OCI-LY3 (cell line): ENCODE data around the gene SMIM15.

ENCODE experiments used
- H2AFZ ChIP-seq: fragments of 200-600, 300-600 bp; shearing (Covaris generic); 2 replicates; pipeline ENCODE4 v1.6.0; 2014; ENCODE audit warnings: antibody characterized with exemption, low read depth, low read length
- H3K27ac ChIP-seq: fragments of 200-600, 300-600 bp; sonication (generic); 2 replicates; pipeline ENCODE4 v1.5.1; 2014; ENCODE audit warnings: mild to moderate bottlenecking, low read length, moderate library complexity, mixed read lengths
- H3K27me3 ChIP-seq: fragments of 200-600, 300-600 bp; sonication (generic); 2 replicates; pipeline ENCODE4 v1.6.1; 2014; ENCODE audit warnings: low read depth, low read length, mixed read lengths
- H3K36me3 ChIP-seq: fragments of 200-600, 300-600 bp; sonication (generic); replicated peaks from 2 replicates; pipeline ENCODE3; 2014; ENCODE audit warnings: low read depth, low read length, mixed read lengths
- H3K4me1 ChIP-seq: fragments of 300-600, 200-600 bp; sonication (generic); 2 replicates; pipeline ENCODE4 v1.6.1; 2014; ENCODE audit warnings: low read length, mixed read lengths
- H3K4me2 ChIP-seq: fragments of 200-600, 300-600 bp; sonication (generic); 2 replicates; pipeline ENCODE4 v1.6.1; 2014; ENCODE audit warnings: low read length, mixed read lengths
- H3K4me3 ChIP-seq: fragments of 300-600, 200-600 bp; sonication (generic); 2 replicates; pipeline ENCODE4 v1.5.1; 2014; ENCODE audit warnings: antibody characterized with exemption, mild to moderate bottlenecking, low read length, moderate library complexity
- H3K79me2 ChIP-seq: fragments of 300-600, 200-600 bp; shearing (Covaris generic); 2 replicates; pipeline ENCODE4 v1.6.1; 2014; ENCODE audit warnings: mild to moderate bottlenecking, low read length, mixed read lengths
- H3K9ac ChIP-seq: fragments of 300-600, 200-600 bp; shearing (Covaris generic); 2 replicates; pipeline ENCODE4 v1.6.0; 2014; ENCODE audit warnings: mild to moderate bottlenecking, low read length, moderate library complexity
- H3K9me3 ChIP-seq: fragments of 200-600, 300-600 bp; shearing (Covaris generic); 2 replicates; pipeline ENCODE4 v1.6.1; 2014; ENCODE audit warnings: low read length, mixed read lengths; ENCODE audit not compliant: insufficient read depth
- H4K20me1 ChIP-seq: fragments of 200-600, 300-600 bp; sonication (generic); 2 replicates; pipeline ENCODE4 v1.6.1; 2016; ENCODE audit warnings: low read length, mixed read lengths; ENCODE audit not compliant: insufficient read depth
- EZH2phosphoT487 ChIP-seq: fragments of 200-600 bp; shearing (Covaris generic); IDR thresholded peaks from 2 replicates; pipeline ENCODE4 v1.6.1; 2018; ENCODE audit warnings: antibody characterized with exemption, mixed run types, low read depth
- TF ChIP-seq, protein P1 (sequence below): fragments of 200-600, 300-600 bp; sonication (generic); IDR thresholded peaks from 2 replicates; pipeline ENCODE4 v1.5.1; 2014; ENCODE audit warnings: antibody characterized with exemption, low read length, low read depth

SMIM15 gene

DNA sequence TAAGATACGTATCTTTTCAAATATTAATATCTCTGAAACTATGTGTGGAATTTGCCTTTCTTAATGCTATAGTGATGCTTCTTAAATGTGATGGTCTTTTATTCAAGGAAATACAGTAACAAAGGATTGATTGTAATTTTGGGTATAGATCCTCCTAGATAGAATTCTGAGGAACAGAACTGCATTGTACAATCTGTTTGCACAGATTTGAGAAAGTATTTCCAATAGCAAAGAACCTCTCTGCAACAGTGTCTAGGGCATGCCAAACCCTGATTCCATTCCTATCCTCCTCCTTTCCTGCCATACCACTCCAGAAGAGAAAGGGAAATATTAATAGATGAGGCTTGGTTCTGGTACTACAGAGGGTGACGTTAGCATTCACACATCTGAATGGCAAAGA, 10.4 kb downstream of the SMIM15 start:
- Histone ChIP-seq H3K27me3 (no peaks in the 10 kb centered on the region), H3K9ac (no peak overlapping the region), H3K36me3 (peaks cover 2% of the 10 kb centered on the region), H3K4me2 (no peak overlapping the region), H3K9me3 (no peaks in the 10 kb centered on the region), H3K27ac (no peak overlapping the region), H2AFZ (no peak overlapping the region), H4K20me1 (no peaks in the 10 kb centered on the region), H3K79me2 (no peaks in the 10 kb centered on the region), H3K4me1 (no peaks in the 10 kb centered on the region), H3K4me3 (no peak overlapping the region)
- TF ChIP-seq, protein P1, sequence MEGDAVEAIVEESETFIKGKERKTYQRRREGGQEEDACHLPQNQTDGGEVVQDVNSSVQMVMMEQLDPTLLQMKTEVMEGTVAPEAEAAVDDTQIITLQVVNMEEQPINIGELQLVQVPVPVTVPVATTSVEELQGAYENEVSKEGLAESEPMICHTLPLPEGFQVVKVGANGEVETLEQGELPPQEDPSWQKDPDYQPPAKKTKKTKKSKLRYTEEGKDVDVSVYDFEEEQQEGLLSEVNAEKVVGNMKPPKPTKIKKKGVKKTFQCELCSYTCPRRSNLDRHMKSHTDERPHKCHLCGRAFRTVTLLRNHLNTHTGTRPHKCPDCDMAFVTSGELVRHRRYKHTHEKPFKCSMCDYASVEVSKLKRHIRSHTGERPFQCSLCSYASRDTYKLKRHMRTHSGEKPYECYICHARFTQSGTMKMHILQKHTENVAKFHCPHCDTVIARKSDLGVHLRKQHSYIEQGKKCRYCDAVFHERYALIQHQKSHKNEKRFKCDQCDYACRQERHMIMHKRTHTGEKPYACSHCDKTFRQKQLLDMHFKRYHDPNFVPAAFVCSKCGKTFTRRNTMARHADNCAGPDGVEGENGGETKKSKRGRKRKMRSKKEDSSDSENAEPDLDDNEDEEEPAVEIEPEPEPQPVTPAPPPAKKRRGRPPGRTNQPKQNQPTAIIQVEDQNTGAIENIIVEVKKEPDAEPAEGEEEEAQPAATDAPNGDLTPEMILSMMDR = no peak
- no peak for TF ChIP-seq EZH2phosphoT487

DNA sequence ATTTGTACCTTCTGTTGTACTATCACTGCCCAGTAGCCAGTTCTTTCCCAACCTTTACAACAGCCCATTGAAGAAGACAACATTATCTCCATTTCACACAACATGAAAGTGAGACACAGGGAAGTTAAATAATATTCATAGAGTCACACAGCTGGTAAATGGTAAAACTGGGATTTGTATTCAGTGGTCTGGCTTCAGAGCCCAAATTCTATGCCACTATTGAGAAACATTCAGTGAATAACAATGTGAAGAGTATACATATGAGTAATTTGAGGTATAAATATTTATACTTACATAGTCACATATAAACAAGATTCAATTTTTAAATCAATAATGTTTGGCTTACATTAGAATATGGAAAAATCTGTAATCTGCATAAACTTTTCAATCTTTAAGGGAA, 13.8 kb downstream of the SMIM15 start:
- Histone ChIP-seq H3K4me3 (no peak overlapping the region), H3K79me2 (no peaks in the 10 kb centered on the region), H4K20me1 (no peaks in the 10 kb centered on the region), H3K27me3 (no peaks in the 10 kb centered on the region), H3K36me3 (no peaks in the 10 kb centered on the region), H2AFZ (no peak overlapping the region), H3K9ac (no peak overlapping the region), H3K4me2 (no peak overlapping the region), H3K9me3 (no peaks in the 10 kb centered on the region), H3K4me1 (no peaks in the 10 kb centered on the region), H3K27ac (no peak overlapping the region)
- TF ChIP-seq, protein P1 = no peak
- no peak for TF ChIP-seq EZH2phosphoT487

DNA sequence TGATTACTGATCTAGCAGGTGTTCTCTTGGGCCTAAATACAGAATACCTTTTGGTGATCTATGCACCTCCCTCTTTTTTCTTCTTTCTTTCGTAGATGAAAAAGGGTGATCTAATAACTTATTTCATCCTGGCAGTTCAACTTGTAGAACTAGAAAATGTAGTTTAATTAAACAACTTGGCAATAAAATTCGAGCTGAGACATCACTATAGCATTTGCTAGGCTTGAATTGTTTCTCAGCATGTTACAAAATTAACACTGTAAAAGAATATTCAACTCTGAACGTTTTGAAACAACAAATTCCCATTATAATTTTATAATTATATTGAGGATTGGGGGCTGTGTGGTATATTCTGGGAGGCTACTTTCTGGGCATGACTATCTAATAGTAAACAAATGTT, 19.5 kb downstream of the SMIM15 start:
- H3K9me3 ChIP-seq = no peaks in the 10 kb centered on the region
- no peak overlapping the region for H3K27ac ChIP-seq
- no peaks in the 10 kb centered on the region for H3K36me3 ChIP-seq
- H3K9ac ChIP-seq = no peak overlapping the region
- no peak overlapping the region for H2AFZ ChIP-seq
- no peaks in the 10 kb centered on the region for H3K79me2 ChIP-seq
- no peaks in the 10 kb centered on the region for H3K27me3 ChIP-seq
- no peak for TF ChIP-seq EZH2phosphoT487
- TF ChIP-seq, protein P1 = no peak
- no peaks in the 10 kb centered on the region for H4K20me1 ChIP-seq
- no peak overlapping the region for H3K4me2 ChIP-seq
- H3K4me3 ChIP-seq = no peak overlapping the region
- H3K4me1 ChIP-seq = no peaks in the 10 kb centered on the region

DNA sequence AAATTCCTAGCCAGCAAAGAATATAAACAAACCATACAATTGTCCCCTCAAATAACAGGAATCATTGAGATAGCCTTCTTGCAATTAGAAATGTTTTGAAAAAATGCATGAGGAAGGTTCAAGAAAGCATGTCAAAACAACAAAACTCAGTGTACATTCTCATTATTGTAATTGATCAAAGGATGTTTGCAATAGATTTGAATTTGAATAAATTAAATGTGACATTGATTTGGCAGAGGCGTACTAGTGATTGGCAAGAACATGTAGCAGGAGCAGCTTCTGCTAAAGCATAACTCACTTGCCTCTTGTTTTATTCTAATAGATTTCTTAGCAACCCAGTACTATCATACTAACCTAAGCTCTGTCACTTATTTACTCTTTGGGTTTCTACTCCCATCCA, 19.9 kb downstream of the SMIM15 start:
- Histone ChIP-seq H3K4me3 (no peak overlapping the region), H2AFZ (no peak overlapping the region), H3K27ac (no peak overlapping the region), H3K4me2 (no peak overlapping the region), H3K9me3 (no peaks in the 10 kb centered on the region), H3K9ac (no peak overlapping the region), H3K36me3 (no peaks in the 10 kb centered on the region), H4K20me1 (no peaks in the 10 kb centered on the region), H3K79me2 (no peaks in the 10 kb centered on the region), H3K4me1 (no peaks in the 10 kb centered on the region), H3K27me3 (no peaks in the 10 kb centered on the region)
- TF ChIP-seq, protein P1 = no peak
- TF ChIP-seq EZH2phosphoT487 = no peak
